BLaER1 (cell line): Measurements from ENCODE around the gene MPZL2.
A peak's percentile ranks its signal among the peaks of the same experiment; 100 is the strongest.
"Not testable (repeated sequence)": the region's sequence is repeated elsewhere in the genome, so short reads cannot be mapped to it uniquely, and the experiment has no call there.

Experiments
- H3K27ac ChIP-seq: shearing (Covaris generic); formaldehyde crosslinking; 2 replicates; pipeline ENCODE4 v1.8.1; 2022
- H3K27me3 ChIP-seq: shearing (Covaris generic); formaldehyde crosslinking; 2 replicates; pipeline ENCODE4 v1.8.1; 2022
- H3K36me3 ChIP-seq: shearing (Covaris generic); formaldehyde crosslinking; 2 replicates; pipeline ENCODE4 v1.8.1; 2022
- H3K4me1 ChIP-seq: shearing (Covaris generic); formaldehyde crosslinking; 2 replicates; pipeline ENCODE4 v1.8.1; 2022
- H3K4me2 ChIP-seq: shearing (Covaris generic); formaldehyde crosslinking; 2 replicates; pipeline ENCODE4 v1.8.1; 2022
- H3K4me3 ChIP-seq: shearing (Covaris generic); formaldehyde crosslinking; 2 replicates; pipeline ENCODE4 v1.8.1; 2022
- H3K9ac ChIP-seq: shearing (Covaris generic); formaldehyde crosslinking; 2 replicates; pipeline ENCODE4 v1.8.1; 2022
- H3K9me3 ChIP-seq: shearing (Covaris generic); formaldehyde crosslinking; 2 replicates; pipeline ENCODE4 v1.8.1; 2022
- H4K20me1 ChIP-seq: shearing (Covaris generic); formaldehyde crosslinking; 2 replicates; pipeline ENCODE4 v1.8.1; 2022
- Cebpa-rat ChIP-seq: shearing (Covaris generic); IDR thresholded peaks from 2 replicates; pipeline ENCODE4 v1.8.1; 2022

The MPZL2 gene

DNA sequence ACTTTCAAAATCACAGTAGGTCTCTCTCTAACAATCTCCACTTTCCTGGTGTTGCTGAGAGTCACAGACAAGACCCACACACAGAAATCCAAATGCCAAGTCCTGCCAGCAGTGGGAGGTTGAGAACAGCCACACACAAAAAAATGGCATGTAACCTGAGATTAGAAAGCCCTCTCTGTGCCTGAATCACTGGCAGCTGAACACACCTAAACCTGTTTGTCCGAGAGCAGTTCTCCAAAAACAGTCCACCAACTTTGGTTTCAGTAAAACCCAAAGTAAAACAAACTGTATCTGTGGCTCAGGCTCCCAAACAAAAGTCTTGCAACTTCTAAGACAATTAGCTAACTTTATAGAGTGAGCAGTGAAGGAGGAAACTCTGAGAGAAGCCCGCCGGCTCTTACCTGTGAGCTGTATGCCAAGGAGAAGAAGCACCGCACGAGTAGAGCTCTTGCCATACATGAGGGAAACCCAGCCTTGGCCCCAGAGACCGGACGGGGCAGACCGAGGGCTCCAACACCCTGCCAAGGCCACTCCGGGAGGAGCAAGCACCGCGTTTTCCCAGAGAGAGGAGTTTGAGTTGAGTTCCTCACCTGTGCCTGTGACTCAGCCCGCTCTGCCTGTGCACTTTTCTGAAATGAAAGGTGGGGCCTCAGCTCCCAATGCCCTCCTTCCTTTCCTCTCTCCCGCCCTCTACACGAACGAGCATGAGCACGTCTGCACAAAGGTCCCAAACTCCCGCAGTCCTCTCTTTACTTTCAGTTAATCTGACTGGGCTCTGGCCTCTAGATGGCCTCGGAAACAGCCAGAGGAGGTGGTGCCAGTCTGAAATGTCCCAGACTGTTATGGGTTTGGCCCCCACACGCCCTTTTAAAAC lies at the start of gene MPZL2:
Gene MPZL2 (minus strand): TSS at position 603 of the 874 bp plus-strand sequence. CDS start 144 bp downstream, at position 459.
- no peak within 1 kb of the TSS for H3K4me3 ChIP-seq
- H3K27me3 ChIP-seq, result peaks cover 35% of the 10 kb centered on the region
- no peak for TF ChIP-seq Cebpa-rat
- H4K20me1 ChIP-seq, result no peaks in the 10 kb centered on the region
- no peaks in the 10 kb centered on the region for H3K36me3 ChIP-seq
- H3K9ac ChIP-seq, result no peak within 1 kb of the TSS
- H3K27ac ChIP-seq, result no peak within 1 kb of the TSS
- H3K4me2 ChIP-seq, result no peak within 1 kb of the TSS
- no peaks in the 10 kb centered on the region for H3K9me3 ChIP-seq
- H3K4me1 ChIP-seq, result peaks cover 19% of the 10 kb centered on the region

DNA sequence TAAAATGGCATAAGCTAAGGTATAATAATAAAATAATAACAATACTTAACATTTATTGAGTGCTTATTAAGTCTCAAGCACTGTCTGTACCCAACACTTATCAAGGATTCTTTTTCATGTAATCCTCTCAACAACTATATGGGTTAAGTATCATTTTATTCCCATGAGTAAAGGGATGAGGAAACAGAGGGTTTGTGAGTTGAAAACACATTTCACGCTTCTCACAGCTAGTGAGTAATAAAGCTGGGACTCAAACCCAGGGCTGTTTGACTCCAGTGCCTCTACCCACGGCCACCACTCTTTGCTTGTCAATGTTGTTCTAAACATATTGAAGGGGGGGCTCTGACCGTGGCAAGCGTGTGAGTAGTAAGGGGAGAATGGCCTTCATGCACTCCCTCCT lies 49.1 kb upstream of the MPZL2 start:
- Histone ChIP-seq H3K27me3 (no peaks in the 10 kb centered on the region), H3K4me3 (no peak overlapping the region), H3K27ac (peak overlapping the region; percentile 51; the same call in 1 of the 2 replicates), H4K20me1 (no peaks in the 10 kb centered on the region), H3K9me3 (no peaks in the 10 kb centered on the region), H3K4me1 (peaks cover 61% of the 10 kb centered on the region), H3K36me3 (no peaks in the 10 kb centered on the region), H3K9ac (no peak overlapping the region), H3K4me2 (peak overlapping the region; percentile 74)
- no peak for TF ChIP-seq Cebpa-rat

DNA sequence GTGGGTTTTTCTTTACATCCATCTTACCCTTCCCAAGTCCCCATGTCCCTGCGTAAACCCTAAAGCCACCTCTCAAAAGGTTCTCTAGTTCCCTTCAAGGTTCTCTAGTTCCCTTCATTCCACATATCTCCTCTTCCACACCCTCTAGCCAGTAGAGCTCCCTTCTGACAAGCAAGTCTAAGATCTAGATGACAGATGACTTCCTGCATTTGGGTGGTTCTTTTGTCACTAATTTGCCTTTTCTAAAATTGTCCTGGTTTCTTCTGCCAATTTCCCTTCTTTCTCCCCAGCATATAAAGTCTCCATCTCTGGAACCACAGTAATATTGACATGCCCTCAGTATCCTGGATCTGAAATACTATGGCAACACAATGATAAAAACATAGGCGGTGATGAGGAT lies 48.2 kb upstream of the MPZL2 start:
- H3K36me3 ChIP-seq, result no peaks in the 10 kb centered on the region
- no peaks in the 10 kb centered on the region for H3K9me3 ChIP-seq
- H3K4me2 ChIP-seq, result peak overlapping the region; percentile 74; the same call in 1 of the 2 replicates
- H3K9ac ChIP-seq, result no peak overlapping the region
- H3K4me1 ChIP-seq, result peaks cover 52% of the 10 kb centered on the region
- H4K20me1 ChIP-seq, result no peaks in the 10 kb centered on the region
- H3K27ac ChIP-seq, result no peak overlapping the region
- no peak for TF ChIP-seq Cebpa-rat
- no peak overlapping the region for H3K4me3 ChIP-seq
- H3K27me3 ChIP-seq, result no peaks in the 10 kb centered on the region

DNA sequence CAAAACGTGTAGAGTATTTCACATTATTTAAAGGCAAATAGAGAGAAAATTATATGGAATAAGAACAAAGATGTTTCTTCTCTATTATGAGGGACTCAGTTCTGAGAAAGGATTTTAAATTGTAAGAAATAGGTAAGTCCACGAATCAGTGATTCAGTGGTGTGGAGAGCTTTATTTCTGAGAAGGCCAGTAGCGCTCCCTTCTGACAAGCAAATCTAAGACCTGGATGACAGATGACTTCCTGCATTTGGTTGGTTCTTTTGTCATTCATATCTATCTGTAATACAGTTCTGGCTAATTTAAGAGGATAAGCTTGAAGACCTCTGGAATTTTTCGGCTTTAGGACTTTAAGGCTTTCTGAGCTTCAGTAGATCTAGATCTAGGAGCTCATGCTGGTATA lies 47.4 kb upstream of the MPZL2 start:
- H3K9me3 ChIP-seq, result no peaks in the 10 kb centered on the region
- H3K4me2 ChIP-seq, result no peak overlapping the region
- H3K36me3 ChIP-seq, result no peaks in the 10 kb centered on the region
- no peak overlapping the region for H3K27ac ChIP-seq
- no peaks in the 10 kb centered on the region for H3K27me3 ChIP-seq
- H3K4me1 ChIP-seq, result peaks cover 45% of the 10 kb centered on the region
- no peak overlapping the region for H3K9ac ChIP-seq
- no peak overlapping the region for H3K4me3 ChIP-seq
- H4K20me1 ChIP-seq, result no peaks in the 10 kb centered on the region
- no peak for TF ChIP-seq Cebpa-rat

DNA sequence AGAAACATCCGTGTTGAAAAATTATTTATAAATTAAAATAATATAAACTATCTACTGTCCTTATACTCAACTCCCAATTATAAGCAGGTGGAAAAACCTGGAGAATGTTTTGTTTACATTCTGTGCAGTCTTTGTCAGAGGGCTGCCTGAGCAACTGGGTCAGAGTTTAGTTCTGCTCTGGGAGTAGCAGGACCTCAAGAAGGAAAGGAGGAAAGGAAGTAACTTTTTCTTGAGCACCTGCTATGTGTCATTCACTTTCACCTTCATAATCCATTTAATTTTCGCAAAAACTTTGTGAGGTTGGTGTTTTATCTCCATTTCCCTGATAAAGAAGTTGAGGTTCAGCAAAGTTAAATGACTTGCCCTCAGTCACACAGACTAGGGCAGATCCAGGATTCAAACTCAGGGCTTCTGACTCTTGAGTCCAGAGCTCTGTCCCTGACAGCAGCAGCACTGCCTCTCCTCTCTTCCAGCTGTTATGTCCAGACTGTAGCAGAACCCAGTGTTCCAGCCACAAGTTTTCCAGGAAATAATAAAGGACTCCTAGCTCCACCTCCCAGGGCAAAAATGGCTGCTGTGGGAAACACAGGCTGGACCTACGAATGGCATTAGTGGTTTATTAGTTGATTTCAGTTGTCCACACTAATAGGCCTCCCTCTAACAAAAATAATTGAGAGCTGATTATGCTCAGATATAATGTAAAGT lies 46.8 kb upstream of the MPZL2 start:
- no peak for TF ChIP-seq Cebpa-rat
- Histone ChIP-seq H3K27me3 (no peaks in the 10 kb centered on the region), H3K9ac (no peak overlapping the region), H3K36me3 (no peaks in the 10 kb centered on the region), H3K9me3 (no peaks in the 10 kb centered on the region), H3K27ac (no peak overlapping the region), H3K4me1 (peaks cover 40% of the 10 kb centered on the region), H4K20me1 (no peaks in the 10 kb centered on the region), H3K4me2 (no peak overlapping the region), H3K4me3 (no peak overlapping the region)

DNA sequence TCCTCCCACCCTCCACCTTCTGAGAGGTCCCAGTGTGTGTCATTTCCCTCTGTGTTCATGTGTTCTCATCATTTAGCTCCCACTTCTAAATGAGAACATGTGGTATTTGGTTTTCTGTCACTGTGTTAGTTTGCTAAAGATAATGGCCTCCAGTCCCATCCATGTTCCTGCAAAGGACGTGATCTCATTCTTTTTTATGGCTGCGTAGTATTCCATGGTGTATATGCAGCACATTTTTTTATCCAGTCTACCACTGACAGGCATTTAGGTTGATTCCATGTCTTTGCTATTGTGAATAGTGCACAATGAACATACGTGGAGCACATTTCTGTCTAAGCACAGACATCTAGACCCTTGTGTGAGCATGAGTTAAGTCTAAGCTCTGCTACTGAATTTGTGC lies 46.2 kb upstream of the MPZL2 start:
- Histone ChIP-seq H3K36me3 (no peaks in the 10 kb centered on the region), H3K27ac (no peak overlapping the region), H3K9me3 (no peaks in the 10 kb centered on the region), H3K27me3 (no peaks in the 10 kb centered on the region), H4K20me1 (no peaks in the 10 kb centered on the region), H3K4me2 (no peak overlapping the region), H3K9ac (no peak overlapping the region), H3K4me3 (no peak overlapping the region), H3K4me1 (peaks cover 40% of the 10 kb centered on the region)
- no peak for TF ChIP-seq Cebpa-rat

DNA sequence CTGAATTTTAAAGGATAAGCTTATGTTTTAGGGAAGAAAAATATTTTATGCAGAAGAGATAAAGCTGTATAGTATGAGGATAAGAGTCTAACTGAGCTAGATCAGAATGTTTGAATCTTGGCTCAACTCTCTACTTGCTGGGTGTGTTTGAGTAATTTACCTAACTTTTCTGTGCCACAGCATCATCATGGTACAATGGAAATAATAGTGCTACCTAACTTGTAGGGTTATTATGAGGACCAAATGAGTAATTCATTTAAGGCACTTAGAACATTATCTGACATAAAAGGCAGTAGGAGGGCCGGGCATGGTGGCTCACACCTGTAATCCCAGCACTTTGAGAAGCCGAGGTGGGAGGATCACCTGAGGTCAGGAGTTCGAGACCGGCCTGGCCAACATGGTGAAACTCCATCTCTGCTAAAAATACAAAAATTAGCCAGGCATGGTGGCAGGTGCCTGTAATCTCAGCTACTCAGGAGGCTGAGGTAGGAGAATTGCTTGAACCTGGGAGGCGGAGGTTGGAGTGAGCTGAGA lies 45.0 kb upstream of the MPZL2 start:
- H3K4me3 ChIP-seq, H3K9ac ChIP-seq, H3K9me3 ChIP-seq, H3K36me3 ChIP-seq, H3K27ac ChIP-seq, H4K20me1 ChIP-seq, H3K27me3 ChIP-seq, H3K4me2 ChIP-seq: not testable (repeated sequence)
- peaks cover 38% of the 10 kb centered on the region for H3K4me1 ChIP-seq

DNA sequence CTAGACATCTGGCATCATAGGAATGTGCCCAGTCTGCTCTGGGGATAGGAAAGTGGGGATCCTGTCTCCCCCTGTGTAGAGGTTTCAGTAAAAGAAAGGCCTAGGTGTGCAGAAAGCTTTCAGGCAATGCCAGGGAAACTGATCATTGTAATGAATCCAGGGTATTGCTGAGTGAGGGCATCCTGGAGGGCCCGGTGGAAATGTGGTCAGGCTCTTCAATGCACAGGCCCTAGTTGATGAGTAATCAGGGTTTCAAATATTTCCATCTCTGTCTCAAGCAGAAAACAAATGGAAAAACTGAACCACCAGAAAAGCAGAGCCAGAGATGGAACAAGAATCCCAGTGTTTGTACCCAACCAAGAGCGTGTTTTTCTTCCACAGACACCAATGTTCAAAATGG lies 42.5 kb upstream of the MPZL2 start:
- H3K36me3 ChIP-seq, result no peaks in the 10 kb centered on the region
- no peaks in the 10 kb centered on the region for H3K27me3 ChIP-seq
- H4K20me1 ChIP-seq, result no peaks in the 10 kb centered on the region
- H3K4me3 ChIP-seq, result no peak overlapping the region
- TF ChIP-seq Cebpa-rat, result no peak
- H3K4me2 ChIP-seq, result no peak overlapping the region
- no peaks in the 10 kb centered on the region for H3K9me3 ChIP-seq
- H3K4me1 ChIP-seq, result peaks cover 21% of the 10 kb centered on the region
- no peak overlapping the region for H3K27ac ChIP-seq
- H3K9ac ChIP-seq, result no peak overlapping the region

DNA sequence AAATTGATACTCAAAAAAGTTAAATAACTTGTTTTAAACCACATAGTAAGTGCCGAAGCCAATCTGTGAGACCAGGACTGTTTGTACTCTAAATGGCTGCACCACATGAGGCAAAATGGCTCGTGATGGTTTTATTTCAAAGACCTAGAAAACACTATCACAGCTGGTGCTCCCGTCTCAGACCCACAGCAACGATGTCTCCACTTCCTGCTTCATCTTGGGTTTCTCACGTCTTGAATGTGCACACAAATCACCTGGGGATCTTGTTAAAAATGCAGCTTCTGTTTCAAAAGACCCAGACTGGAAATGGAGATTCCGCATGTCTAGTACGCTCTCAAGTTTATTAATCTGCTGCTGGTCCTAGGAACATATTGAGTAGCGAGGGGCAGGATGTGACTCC lies 41.6 kb upstream of the MPZL2 start:
- TF ChIP-seq Cebpa-rat, result no peak
- peaks cover 25% of the 10 kb centered on the region for H3K4me1 ChIP-seq

DNA sequence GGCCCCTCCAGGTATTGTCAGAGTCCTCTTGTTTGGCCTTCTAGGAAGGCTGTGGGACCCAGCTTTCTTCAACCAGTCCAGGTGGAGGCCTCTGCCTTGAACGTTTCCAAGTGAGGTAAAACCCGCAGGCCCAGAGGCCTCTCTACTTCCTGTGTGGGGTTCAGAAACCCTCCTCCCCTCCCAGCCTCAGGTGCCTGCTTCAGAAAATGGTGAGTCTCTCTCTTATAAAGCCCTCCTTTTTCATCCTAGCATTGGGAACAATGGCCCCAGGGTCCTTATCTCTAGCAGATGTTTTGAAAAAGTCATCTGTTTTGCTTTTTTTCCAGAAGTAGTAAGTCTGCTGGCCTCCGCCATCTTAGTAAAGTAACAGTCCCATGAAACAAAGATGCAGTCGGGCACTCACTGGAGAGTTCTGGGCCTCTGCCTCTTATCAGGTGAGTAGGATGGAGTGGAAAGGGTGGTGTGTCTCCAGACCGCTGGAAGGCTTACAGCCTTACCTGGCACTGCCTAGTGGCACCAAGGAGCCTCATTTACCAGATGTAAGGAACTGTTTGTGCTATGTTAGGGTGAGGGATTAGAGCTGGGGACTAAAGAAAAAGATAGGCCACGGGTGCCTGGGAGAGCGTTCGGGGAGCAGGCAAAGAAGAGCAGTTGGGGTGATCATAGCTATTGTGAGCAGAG lies 40.6 kb upstream of the MPZL2 start, which contains the start of gene CD3E:
Gene CD3E (plus strand): TSS at position 163 of the 681 bp plus-strand sequence. CDS start 223 bp downstream, at position 386.
- Histone ChIP-seq H3K27ac (no peak within 1 kb of the TSS), H3K4me3 (no peak within 1 kb of the TSS), H3K9ac (no peak within 1 kb of the TSS), H3K9me3 (no peaks in the 10 kb centered on the region), H3K27me3 (no peaks in the 10 kb centered on the region), H3K4me2 (peak within 1 kb of the TSS; percentile 35), H3K36me3 (no peaks in the 10 kb centered on the region), H3K4me1 (peaks cover 25% of the 10 kb centered on the region), H4K20me1 (no peaks in the 10 kb centered on the region)
- TF ChIP-seq Cebpa-rat, result no peak

More for the DNA sequence above, 41.6 kb upstream of the MPZL2 start:
- Histone ChIP-seq H3K9ac (no peak overlapping the region), H3K9me3 (no peaks in the 10 kb centered on the region), H3K27ac (no peak overlapping the region), H4K20me1 (no peaks in the 10 kb centered on the region), H3K4me3 (no peak overlapping the region), H3K36me3 (no peaks in the 10 kb centered on the region), H3K4me2 (peak overlapping the region; percentile 7; the same call in 1 of the 2 replicates), H3K27me3 (no peaks in the 10 kb centered on the region)
